Measurements from ENCODE around the gene COL9A2.

COL9A2 gene

DNA sequence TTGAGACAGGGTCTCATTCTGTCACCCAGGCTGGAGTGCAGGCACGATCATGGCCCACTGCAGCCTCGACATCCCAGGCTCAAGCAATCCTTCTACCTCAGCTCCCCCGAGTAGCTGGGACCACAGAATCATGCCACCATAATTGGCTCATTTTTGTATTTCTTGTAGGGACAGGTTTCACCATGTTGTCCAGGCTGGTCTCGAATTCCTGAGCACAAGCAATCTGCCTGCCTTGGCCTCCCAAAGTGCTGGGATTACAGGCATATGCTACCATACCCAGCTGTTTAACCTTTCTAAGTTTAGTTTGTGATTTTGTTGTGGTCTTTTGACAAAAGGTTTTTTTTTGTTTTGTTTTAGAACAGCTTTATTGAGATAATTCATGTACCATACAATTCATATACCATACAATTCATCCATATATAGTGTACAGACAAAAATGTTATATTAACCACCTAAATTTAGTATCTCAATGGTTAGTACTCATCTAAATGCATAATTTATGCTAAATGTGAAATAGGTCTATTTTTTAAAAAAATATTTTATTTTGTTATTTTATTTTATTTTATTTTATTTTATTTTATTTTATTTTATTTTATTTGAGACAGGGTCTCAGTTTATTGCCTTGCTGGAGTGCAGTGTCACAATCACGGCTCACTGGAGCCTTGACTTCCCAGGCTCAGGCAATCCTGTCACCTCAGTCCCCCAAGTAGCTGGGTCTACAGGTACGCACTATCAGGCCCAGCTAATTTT lies 50.1 kb downstream of the COL9A2 start:
- H3K27me3 ChIP-seq (replicated peaks) = no peaks in the 10 kb centered on the region
- peak overlapping the region; percentile 69 for H3K27ac ChIP-seq
- no peak for DNase-seq
- no peak overlapping the region for H3K4me3 ChIP-seq (ENCODE audit: low read depth, low read length)
- in situ Hi-C loops (cut with HindIII; ENCODE audit: low pct_ligation_motif_present, low sequenced_read_pairs) = no loop called here
- H3K36me3 ChIP-seq (replicated peaks) = peaks cover 44% of the 10 kb centered on the region
- TF ChIP-seq, protein P1, sequence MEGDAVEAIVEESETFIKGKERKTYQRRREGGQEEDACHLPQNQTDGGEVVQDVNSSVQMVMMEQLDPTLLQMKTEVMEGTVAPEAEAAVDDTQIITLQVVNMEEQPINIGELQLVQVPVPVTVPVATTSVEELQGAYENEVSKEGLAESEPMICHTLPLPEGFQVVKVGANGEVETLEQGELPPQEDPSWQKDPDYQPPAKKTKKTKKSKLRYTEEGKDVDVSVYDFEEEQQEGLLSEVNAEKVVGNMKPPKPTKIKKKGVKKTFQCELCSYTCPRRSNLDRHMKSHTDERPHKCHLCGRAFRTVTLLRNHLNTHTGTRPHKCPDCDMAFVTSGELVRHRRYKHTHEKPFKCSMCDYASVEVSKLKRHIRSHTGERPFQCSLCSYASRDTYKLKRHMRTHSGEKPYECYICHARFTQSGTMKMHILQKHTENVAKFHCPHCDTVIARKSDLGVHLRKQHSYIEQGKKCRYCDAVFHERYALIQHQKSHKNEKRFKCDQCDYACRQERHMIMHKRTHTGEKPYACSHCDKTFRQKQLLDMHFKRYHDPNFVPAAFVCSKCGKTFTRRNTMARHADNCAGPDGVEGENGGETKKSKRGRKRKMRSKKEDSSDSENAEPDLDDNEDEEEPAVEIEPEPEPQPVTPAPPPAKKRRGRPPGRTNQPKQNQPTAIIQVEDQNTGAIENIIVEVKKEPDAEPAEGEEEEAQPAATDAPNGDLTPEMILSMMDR (IDR thresholded peaks at IDR 0.05; ENCODE audit: low read depth, low read length, missing control alignments) = no peak

DNA sequence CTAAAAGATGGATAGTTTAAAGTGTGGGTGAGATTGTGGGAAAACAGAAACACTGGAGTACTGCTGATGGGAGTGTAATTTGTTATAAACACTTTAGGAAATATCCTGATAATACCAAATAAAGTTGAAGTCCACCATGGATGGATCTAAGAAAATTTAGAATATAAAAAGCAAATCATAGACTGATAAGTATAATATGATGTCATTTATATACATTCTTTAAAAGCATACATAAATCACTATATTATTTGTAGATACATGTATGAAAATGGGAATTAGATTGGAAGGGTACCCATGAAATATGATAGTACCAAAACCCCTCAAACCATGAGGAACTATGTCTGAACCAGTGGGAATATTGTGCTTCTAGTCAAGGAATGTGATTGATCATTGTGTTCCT lies 51.2 kb downstream of the COL9A2 start:
- DNase-seq = no peak
- in situ Hi-C loops (cut with HindIII; ENCODE audit: low pct_ligation_motif_present, low sequenced_read_pairs) = no loop called here
- TF ChIP-seq, protein P1 (IDR thresholded peaks at IDR 0.05; ENCODE audit: low read depth, low read length, missing control alignments) = no peak
- no peaks in the 10 kb centered on the region for H3K27me3 ChIP-seq (replicated peaks)
- H3K27ac ChIP-seq = no peak overlapping the region
- no peak overlapping the region for H3K4me3 ChIP-seq (ENCODE audit: low read depth, low read length)
- H3K36me3 ChIP-seq (replicated peaks) = peaks cover 49% of the 10 kb centered on the region

DNA sequence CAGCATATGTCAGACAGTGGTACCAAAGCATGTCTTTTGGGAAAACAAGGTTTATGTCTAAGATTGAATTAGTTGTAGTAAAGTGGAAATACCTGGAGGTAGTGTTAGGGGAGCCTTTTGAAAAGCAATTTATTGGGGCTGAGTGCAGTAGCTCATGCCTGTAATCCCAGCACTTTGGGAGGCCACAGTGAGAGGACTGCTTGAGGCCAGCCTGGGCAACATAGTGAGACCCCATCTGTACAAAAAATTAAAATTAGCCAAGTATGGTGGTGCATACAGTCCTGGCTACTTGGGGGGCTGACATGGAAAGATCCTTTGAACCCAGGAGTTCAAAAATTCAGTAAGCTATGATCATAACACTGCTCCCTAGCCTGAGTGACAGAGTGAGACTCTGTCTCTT lies 51.8 kb downstream of the COL9A2 start:
- no peak for DNase-seq
- H3K27ac ChIP-seq = no peak overlapping the region
- TF ChIP-seq, protein P1 (IDR thresholded peaks at IDR 0.05; ENCODE audit: low read depth, low read length, missing control alignments) = no peak
- no peak overlapping the region for H3K4me3 ChIP-seq (ENCODE audit: low read depth, low read length)
- H3K36me3 ChIP-seq (replicated peaks) = peaks cover 51% of the 10 kb centered on the region
- no peaks in the 10 kb centered on the region for H3K27me3 ChIP-seq (replicated peaks)
- in situ Hi-C loops (cut with HindIII; ENCODE audit: low pct_ligation_motif_present, low sequenced_read_pairs) = no loop called here

DNA sequence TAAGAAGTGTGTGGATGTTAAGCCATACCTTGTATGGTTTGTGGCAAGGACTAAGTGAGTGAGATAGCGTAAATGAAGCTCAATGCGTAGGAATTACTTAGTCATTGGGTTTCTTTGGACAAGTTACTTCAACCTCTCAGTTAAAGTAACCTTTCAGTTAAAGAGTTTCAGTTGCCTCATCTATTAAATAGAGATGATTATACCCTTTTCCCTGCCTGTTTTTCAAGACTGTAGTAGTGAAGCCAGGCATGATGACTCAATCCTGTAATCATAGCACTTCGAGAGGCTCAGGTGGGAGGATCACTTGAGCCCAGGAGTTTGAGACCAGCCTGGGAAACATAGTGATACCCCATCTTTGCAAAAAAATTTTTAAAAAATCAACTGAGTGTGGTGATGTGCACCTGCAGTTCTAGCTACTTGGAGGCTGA lies 52.7 kb downstream of the COL9A2 start:
- Histone ChIP-seq H3K4me3 (ENCODE audit: low read depth, low read length) (no peak overlapping the region), H3K36me3 (replicated peaks) (peaks cover 46% of the 10 kb centered on the region), H3K27ac (no peak overlapping the region), H3K27me3 (replicated peaks) (no peaks in the 10 kb centered on the region)
- DNase-seq = no peak
- in situ Hi-C loops (cut with HindIII; ENCODE audit: low pct_ligation_motif_present, low sequenced_read_pairs) = no loop called here
- TF ChIP-seq, protein P1 (IDR thresholded peaks at IDR 0.05; ENCODE audit: low read depth, low read length, missing control alignments) = no peak

DNA sequence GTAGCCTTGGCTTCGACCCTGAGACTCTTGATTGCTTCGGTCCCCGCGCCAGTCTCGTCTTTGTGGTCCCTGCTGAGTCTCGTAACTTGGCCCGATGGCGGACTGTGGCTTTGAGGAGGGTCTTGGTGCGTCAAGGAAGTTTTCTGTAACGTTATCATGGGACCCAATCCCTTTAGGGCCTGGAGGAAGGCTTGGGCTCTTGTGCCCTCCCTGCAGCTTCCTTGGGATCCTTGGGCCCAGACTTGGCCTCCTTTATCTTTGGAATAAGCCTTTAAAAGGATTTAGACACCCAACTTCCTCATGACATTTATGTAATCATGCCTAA lies 58.7 kb downstream of the COL9A2 start:
- in situ Hi-C loops (cut with HindIII; ENCODE audit: low pct_ligation_motif_present, low sequenced_read_pairs) = no loop called here
- Histone ChIP-seq H3K27ac (peak overlapping the region; percentile 43), H3K36me3 (replicated peaks) (peaks cover 24% of the 10 kb centered on the region), H3K4me3 (ENCODE audit: low read depth, low read length) (peak overlapping the region; percentile 99), H3K27me3 (replicated peaks) (no peaks in the 10 kb centered on the region)
- TF ChIP-seq, protein P1 (IDR thresholded peaks at IDR 0.05; ENCODE audit: low read depth, low read length, missing control alignments) = no peak
- no peak for DNase-seq
